Natural killer cell treated with Interleukin-12 subunit alpha and Interleukin-12 subunit beta and Interleukin-15 and Interleukin-18, amount 100 ng/mL, for 72 hours (primary cell): ENCODE measurements around the gene AKAP9. TPM values are rescaled to one million over a fixed set of nuclear protein-coding genes. Genes with fewer than 3 reads are reported as not detected.

Experiments
- ATAC-seq, 2 donors: fragments of 150-1000 bp; cut with Tn5 transposase in 1 of 2; sonication (Bioruptor Pico), chemical (Tn5 transposase) in 1 of 2; 2 replicates each; pipeline ENCODE4 v1.10.0; 2021
- DNase-seq: peaks from one replicate; pipeline ENCODE4 v3.0.0; 2022; ENCODE audit warnings: low spot score
- H3K27ac Mint-ChIP-seq, 2 donors: 1 replicate in 1 of 2; 2 replicates in 1 of 2; pipeline ENCODE4 v1.8.0; 2022; ENCODE audit warnings: mixed read lengths in 2 of 2, mild to moderate bottlenecking in 1 of 2, moderate library complexity in 1 of 2
- H3K27me3 Mint-ChIP-seq, 2 donors: 1 replicate in 1 of 2; 2 replicates in 1 of 2; pipeline ENCODE4 v1.8.0; 2022; ENCODE audit warnings: mixed read lengths in 2 of 2
- H3K36me3 Mint-ChIP-seq: one replicate; pipeline ENCODE4 v1.8.0; 2022; ENCODE audit warnings: mixed read lengths
- H3K4me1 Mint-ChIP-seq, 2 donors: 1 replicate in 1 of 2; 2 replicates in 1 of 2; pipeline ENCODE4 v1.8.0; 2022; ENCODE audit warnings: low read depth in 2 of 2, mixed read lengths in 2 of 2, mild to moderate bottlenecking in 1 of 2
- H3K4me3 Mint-ChIP-seq: one replicate; pipeline ENCODE4 v1.8.0; 2022; ENCODE audit warnings: mixed read lengths
- H3K9me3 Mint-ChIP-seq: 2 replicates; pipeline ENCODE4 v1.8.0; 2022; ENCODE audit warnings: mixed read lengths
- total RNA-seq, 2 donors: library from RNA; stranded (reverse); gene quantifications; one replicate each; pipeline ENCODE4 v1.2.3, GENCODE V29; 2022

Gene AKAP9
- total RNA-seq, 2 donors from 2014 or later = 39.1 to 51.9 TPM

DNA sequence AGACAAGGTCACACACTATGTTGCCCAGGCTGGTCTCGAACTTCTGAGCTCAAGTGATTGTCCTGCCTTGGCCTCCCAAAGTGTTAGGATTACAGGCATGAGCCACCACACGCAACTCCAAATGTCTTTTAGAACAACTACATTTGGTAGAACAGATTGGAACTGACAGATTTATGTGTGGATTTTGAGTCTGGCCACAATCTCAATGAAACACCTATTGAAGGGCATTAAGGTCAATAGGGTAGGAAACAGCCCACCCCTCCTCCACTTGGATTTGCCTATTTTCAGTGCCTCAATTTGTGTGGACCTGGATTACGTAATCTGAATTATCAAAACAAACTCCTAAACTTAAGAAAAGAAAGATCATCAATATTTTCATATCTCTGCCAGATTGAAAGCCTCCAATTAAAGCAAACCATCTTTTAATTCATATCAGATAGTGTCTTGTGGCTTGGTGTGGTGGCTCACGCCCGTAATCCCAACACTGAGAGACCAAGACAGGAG, 209.1 kb downstream of the AKAP9 start:
- no peak overlapping the region for H3K27ac Mint-ChIP-seq
- DNase-seq (no peak), ATAC-seq (no peak)
- no peaks in the 10 kb centered on the region for H3K36me3 Mint-ChIP-seq
- H3K27me3 Mint-ChIP-seq = peaks cover 4 to 6% of the 10 kb centered on the region in 2 donors
- H3K4me1 Mint-ChIP-seq = no peaks in the 10 kb centered on the region
- H3K9me3 Mint-ChIP-seq = no peaks in the 10 kb centered on the region
- no peak overlapping the region for H3K4me3 Mint-ChIP-seq

DNA sequence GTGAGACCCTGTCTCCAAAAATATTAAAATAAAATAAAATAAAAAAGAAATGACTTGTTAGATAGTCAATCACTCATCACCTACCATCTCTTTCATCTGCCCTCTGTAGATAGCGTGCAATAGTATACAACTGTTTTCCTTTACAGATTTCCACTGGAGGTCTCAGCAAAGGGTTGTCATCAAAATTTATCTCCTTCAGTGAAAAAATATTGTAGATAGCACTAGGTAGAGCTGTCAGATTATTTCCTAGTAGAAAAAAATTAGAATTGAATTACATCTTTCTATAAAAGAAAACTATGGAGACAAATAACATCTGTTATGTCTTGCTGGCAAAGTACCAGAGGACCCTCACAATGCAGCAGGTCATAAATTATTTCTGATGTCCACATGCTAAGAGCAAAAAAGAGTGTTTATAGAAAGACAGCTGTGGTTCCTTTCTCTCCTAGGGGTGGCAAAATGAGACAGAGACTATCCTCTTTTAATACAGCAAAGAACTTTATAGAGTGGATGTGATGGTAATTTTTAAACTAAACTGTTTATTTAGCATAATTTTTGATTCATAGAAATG, 209.9 kb downstream of the AKAP9 start:
- Mint-ChIP-seq H3K9me3 (no peaks in the 10 kb centered on the region), H3K27ac (no peak overlapping the region), H3K36me3 (no peaks in the 10 kb centered on the region), H3K4me1 (no peaks in the 10 kb centered on the region), H3K27me3 (peaks cover 6% of the 10 kb centered on the region in 2 donors), H3K4me3 (no peak overlapping the region)
- no peak for ATAC-seq
- DNase-seq = no peak

DNA sequence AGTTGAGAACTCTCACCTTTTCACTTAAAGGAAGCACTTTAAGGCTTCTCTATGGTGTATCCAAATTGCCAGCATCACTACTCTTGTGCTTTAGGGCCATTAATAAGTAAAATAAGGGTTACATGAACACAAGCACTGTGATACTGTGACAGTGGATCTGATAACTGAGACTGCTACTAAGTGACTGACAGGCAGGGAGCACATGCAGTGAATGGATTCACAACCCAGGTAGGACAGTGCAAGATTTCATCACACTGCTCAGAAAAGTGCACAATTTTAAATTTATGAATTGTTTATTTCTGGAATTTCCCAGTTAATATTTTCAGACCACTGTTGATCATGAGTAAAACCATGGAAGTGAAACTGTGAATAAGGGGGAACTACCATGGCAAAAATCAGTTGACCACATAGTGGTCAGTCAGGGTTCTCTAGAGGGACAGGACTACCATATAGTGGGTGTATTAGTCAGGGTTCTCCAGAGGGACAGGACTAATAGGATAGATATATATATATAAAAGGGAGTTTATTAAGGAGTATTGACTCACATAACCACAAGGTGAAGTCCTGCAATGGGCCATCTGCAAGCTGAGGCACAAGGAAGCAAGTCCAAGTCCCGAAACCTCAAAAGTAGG, 214.6 kb downstream of the AKAP9 start:
- Mint-ChIP-seq H3K4me3 (no peak overlapping the region), H3K36me3 (no peaks in the 10 kb centered on the region), H3K27ac (no peak overlapping the region), H3K27me3 (peaks cover 0 to 3% of the 10 kb centered on the region in 2 donors), H3K9me3 (no peaks in the 10 kb centered on the region), H3K4me1 (peaks cover 0 to 6% of the 10 kb centered on the region in 2 donors)
- no peak for ATAC-seq
- DNase-seq = no peak

DNA sequence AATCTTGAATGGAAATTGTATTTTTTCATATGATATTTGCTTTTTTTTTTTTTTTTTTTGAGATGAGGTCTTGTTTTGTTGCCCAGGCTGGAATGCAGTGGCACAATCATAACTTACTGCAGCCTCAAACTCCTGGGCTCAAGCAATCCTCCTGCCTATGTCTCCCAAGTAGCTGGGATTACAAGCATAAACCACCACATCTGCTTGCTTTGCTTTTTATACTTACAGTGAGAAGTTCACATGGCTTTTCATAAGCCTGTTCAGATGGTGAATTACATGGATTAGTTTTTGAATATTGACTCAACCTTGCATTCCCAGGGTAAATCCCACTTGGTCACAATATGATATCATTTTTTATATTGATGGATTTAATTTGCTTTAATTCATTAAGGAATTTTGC, 216.3 kb downstream of the AKAP9 start:
- Mint-ChIP-seq H3K36me3 (no peaks in the 10 kb centered on the region), H3K4me3 (no peak overlapping the region), H3K27ac (no peak overlapping the region), H3K4me1 (peaks cover 0 to 6% of the 10 kb centered on the region in 2 donors), H3K9me3 (no peaks in the 10 kb centered on the region), H3K27me3 (peaks cover 9 to 10% of the 10 kb centered on the region in 2 donors)
- ATAC-seq (no peak), DNase-seq (no peak)

DNA sequence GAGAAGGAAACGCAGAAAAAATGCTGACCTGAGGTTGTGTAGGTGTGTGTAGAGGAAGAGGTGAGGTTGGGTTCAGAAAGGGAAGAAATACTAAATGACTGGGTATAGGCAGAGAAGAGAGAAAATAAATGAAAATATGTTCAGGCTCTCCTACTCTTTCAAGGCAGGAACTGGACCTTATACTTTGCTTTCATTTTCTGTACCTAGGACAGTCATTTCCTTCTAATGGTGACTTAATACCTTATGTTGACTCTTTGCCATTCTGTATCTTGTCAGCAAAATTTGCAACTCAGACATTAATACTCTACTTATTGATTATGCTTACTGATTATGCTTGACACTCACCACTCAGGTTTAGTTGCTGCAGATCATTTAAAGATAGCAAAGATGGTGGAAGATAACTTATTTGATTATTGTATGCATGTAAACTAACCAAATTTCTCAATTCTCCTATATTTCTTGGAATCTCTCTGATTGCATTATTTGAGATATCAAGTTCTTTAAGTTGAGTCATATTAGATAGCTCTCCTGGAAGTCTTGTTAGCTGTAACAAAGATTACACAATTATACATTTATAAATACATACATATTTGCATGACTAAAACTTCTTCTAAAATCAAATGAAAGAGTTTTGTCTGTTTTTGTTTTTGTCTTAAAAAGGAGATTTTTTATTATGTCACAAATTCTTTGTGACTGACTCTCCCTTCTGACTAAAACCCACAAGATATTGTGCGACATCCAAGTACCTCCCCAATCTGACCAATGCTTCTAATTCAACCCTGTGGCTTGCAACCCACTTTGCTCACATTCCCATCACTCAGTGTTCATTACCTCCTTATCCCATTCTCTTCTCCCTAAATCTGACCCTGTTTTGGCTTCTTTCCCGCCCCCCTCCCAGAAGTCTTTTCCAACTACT, 218.3 kb downstream of the AKAP9 start:
- H3K4me3 Mint-ChIP-seq = no peak overlapping the region
- no peak for DNase-seq
- no peaks in the 10 kb centered on the region for H3K9me3 Mint-ChIP-seq
- ATAC-seq = no peak
- H3K27ac Mint-ChIP-seq = no peak overlapping the region
- peaks cover 0 to 6% of the 10 kb centered on the region in 2 donors for H3K4me1 Mint-ChIP-seq
- peaks cover 10 to 17% of the 10 kb centered on the region in 2 donors for H3K27me3 Mint-ChIP-seq
- H3K36me3 Mint-ChIP-seq = no peaks in the 10 kb centered on the region

Other genes starting within 250 kb of the AKAP9 start
- gene MTERF1, start 60.2 kb upstream of the AKAP9 start, total RNA-seq = 10 to 100 TPM; 22.5 to 23.1 TPM
- 10 to 100 TPM; 62.5 to 74.6 TPM for gene CYP51A1, start 193.6 kb downstream of the AKAP9 start, total RNA-seq
- gene LRRD1, start 238.3 kb downstream of the AKAP9 start, total RNA-seq = not detected